ENCODE measurements around the gene TMEM87A.

TMEM87A gene

DNA sequence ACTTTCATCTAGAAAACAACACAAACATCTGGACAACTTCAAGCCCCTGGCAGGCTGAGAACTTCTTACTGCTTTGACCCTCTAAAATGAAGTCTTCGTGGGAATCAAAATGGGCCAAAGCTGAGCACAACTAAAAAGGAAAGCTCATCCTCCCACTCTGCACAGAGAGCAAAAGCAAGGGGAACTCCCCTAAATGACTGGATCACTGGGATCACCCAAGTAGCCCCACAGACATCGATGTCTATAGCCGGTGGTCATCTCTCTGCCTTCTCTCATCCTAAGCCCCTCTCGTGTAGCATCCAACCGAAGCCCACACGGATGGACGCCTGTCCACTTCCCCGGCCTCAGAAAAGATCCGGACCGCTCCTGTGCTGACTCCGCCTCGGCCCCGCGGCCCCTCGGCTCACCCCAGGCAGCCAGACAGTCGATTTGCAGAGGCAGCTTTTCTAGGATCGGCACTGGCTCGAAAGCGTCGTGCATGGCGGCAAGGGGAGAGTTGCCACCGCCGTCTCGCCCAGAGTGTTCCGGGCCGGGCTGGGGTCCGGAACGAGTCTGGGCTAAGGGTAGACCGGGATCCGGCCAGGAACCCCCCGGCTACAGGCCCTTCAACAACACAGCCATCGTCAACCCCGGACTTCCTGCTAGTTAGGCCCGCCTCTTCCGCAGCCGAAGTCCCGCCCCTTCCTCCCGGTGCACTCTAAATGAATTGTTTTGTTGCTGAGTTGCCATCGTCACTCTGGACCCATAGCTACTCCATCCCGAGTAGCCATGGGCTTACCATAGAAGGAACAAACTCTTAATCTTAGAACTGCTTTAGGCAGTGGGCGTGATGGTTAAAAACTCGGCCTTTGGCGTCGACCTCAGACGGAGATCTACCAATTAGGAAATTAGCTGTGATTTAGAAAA, 65.3 kb downstream of the TMEM87A start, which contains the start of gene VPS39:
Gene VPS39 (minus strand): TSS at position 631 of the 906 bp plus-strand sequence. CDS start 151 bp downstream, at position 480.
- DNase-seq (ENCODE audit: low read depth) = peak; percentile 89
- TF ChIP-seq, protein P1, sequence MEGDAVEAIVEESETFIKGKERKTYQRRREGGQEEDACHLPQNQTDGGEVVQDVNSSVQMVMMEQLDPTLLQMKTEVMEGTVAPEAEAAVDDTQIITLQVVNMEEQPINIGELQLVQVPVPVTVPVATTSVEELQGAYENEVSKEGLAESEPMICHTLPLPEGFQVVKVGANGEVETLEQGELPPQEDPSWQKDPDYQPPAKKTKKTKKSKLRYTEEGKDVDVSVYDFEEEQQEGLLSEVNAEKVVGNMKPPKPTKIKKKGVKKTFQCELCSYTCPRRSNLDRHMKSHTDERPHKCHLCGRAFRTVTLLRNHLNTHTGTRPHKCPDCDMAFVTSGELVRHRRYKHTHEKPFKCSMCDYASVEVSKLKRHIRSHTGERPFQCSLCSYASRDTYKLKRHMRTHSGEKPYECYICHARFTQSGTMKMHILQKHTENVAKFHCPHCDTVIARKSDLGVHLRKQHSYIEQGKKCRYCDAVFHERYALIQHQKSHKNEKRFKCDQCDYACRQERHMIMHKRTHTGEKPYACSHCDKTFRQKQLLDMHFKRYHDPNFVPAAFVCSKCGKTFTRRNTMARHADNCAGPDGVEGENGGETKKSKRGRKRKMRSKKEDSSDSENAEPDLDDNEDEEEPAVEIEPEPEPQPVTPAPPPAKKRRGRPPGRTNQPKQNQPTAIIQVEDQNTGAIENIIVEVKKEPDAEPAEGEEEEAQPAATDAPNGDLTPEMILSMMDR (IDR thresholded peaks at IDR 0.05; ENCODE audit: insufficient read depth, low read depth, low read length, missing control alignments) = no peak
- H3K4me3 ChIP-seq (ENCODE audit: low read depth, low read length) = peak within 1 kb of the TSS; percentile 86

GRCh38 chr15:42206406-42206805, 66.8 kb downstream of the TMEM87A start:
- no peak overlapping the region for H3K4me3 ChIP-seq (ENCODE audit: low read depth, low read length)
- no peak for DNase-seq (ENCODE audit: low read depth)
- TF ChIP-seq, protein P1 (IDR thresholded peaks at IDR 0.05; ENCODE audit: insufficient read depth, low read depth, low read length, missing control alignments) = no peak

GRCh38 chr15:42203891-42204290, 69.3 kb downstream of the TMEM87A start:
- DNase-seq (ENCODE audit: low read depth) = no peak
- TF ChIP-seq, protein P1 (IDR thresholded peaks at IDR 0.05; ENCODE audit: insufficient read depth, low read depth, low read length, missing control alignments) = no peak
- no peak overlapping the region for H3K4me3 ChIP-seq (ENCODE audit: low read depth, low read length)

DNA sequence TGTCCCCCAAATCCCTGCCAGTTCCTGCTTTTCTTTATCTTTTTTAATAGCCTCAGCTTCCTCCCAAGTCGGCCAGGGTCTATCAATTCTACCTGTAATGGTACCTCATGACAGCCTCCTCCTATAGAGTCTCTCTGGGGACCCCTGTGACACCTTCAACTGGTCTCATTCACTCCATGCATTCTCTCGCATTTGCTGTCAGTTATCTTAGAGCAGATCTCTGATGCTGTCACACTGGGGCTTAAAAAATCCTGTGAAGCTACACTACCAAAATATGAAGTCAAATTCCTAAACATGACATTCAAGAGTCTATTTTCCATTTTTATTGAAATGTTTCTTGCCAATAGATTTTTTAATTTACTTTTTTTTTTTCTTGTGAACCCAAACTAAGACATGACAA, 70.6 kb downstream of the TMEM87A start:
- no peak overlapping the region for H3K4me3 ChIP-seq (ENCODE audit: low read depth, low read length)
- TF ChIP-seq, protein P1 (IDR thresholded peaks at IDR 0.05; ENCODE audit: insufficient read depth, low read depth, low read length, missing control alignments) = no peak
- no peak for DNase-seq (ENCODE audit: low read depth)

GRCh38 chr15:42201801-42202200, 71.4 kb downstream of the TMEM87A start:
- DNase-seq (ENCODE audit: low read depth) = no peak
- TF ChIP-seq, protein P1 (IDR thresholded peaks at IDR 0.05; ENCODE audit: insufficient read depth, low read depth, low read length, missing control alignments) = no peak

GRCh38 chr15:42199126-42199525, 74.1 kb downstream of the TMEM87A start:
- DNase-seq (ENCODE audit: low read depth) = no peak
- no peak overlapping the region for H3K4me3 ChIP-seq (ENCODE audit: low read depth, low read length)
- TF ChIP-seq, protein P1 (IDR thresholded peaks at IDR 0.05; ENCODE audit: insufficient read depth, low read depth, low read length, missing control alignments) = no peak

More at GRCh38 chr15:42201801-42202200, 71.4 kb downstream of the TMEM87A start:
- H3K4me3 ChIP-seq (ENCODE audit: low read depth, low read length) = no peak overlapping the region

All from GM12865 (cell line).